ENCODE results near the gene PLEKHG3.

The PLEKHG3 gene

DNA sequence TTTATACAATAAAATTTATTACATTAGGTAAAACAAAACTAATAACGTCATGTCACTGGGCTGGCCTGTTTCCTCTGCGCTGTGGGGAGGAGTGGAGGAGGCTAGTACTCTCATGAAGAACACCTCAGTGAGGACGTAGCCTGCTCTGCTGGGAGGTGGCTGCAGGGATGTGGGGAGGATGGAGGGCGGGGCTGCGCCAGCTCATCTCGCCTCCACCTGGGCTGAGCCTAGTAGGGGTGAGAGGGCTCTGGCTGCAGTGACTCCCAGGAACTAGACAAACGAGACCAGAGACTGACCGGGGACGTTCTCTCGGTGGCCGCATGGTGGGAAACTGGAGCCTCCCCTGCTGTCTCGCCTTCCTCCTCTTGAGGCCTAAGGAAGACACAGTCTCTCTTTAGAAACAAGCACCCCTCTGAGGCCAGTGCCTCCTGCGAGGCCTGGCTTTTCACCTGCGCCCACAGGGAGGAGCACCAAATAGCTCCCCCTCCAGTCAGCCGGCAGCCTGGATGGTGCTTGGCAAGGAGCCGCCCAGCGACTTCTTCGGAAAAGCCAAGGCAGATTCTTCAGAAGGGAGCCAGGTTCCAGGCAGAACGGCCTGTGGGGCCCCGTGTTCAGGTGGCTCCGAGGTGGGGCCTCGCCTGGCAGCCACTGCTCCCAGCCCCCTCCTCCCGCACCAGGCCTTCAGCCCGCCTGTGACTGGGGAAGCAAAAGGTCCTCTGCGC, 62.4 kb downstream of the PLEKHG3 start:
- no peak for DNase-seq

DNA sequence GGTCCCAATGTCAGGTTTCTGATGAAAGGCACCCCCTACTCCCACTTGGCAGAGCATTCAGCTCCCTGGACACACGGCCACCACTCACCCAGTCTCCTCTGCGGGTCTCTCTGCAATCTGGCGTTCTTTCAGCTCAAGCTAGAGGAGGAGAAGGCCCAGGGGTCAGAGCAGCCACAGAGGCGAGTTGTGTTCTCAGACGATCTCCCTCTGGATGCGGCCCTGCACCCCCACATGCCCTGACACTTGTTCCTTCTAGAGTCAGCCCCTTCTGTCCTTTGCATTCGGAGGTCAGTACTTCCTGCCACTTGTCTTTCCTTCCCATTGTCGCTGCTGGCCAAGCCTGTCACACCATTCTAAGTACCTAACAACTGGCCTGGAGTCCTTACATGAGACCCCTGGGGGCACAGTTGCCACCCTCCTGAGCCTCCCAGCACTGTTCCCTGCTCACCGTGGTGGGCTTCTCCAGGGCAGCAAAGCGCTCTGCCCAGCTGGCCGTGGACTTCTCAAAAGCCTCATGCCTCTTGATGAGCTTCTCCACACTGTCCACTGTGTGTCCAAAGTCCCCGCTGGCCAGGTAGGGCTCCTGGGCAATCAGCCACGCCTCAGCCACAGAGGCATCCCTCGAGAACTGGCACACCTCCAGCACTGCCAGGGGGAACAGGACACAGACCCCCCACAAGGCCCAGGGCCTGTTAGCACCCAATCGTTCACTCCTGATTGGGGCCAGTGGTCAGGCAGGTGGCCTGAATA, 63.2 kb downstream of the PLEKHG3 start:
- no peak for DNase-seq

DNA sequence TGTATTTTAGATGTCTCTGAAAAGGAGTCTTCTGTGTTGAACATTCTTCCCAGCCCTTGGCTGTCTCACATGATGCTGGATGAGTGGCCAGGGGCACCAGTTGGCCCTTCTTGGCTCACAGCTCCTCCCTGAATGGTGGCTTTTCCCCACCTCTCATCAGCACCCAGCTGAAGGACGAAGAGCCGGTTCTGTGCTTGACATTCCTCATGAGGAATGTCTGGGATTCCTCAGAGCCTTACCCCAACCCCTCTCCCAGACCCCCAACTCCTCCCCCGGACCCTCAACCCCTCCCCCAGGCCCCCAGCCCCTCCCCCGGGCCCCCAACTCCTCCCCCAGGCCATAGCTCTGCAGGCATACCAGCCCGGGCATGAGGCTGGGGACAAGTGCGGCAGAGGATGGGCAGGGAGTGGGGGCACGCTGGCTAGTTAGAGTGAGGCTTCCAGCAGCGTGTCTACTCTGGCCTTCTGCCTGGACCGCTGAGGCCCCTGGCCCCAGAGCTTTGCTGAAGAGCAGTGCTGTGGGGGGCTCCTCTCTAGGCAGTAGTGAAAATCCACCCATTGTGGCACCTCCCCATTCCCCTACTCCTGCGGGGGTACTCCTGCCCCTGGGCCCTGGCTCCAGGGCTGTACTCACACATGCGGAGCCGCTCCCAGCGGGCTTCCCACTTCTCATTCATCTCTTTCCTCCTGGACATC, 64.3 kb downstream of the PLEKHG3 start:
- no peak for DNase-seq

DNA sequence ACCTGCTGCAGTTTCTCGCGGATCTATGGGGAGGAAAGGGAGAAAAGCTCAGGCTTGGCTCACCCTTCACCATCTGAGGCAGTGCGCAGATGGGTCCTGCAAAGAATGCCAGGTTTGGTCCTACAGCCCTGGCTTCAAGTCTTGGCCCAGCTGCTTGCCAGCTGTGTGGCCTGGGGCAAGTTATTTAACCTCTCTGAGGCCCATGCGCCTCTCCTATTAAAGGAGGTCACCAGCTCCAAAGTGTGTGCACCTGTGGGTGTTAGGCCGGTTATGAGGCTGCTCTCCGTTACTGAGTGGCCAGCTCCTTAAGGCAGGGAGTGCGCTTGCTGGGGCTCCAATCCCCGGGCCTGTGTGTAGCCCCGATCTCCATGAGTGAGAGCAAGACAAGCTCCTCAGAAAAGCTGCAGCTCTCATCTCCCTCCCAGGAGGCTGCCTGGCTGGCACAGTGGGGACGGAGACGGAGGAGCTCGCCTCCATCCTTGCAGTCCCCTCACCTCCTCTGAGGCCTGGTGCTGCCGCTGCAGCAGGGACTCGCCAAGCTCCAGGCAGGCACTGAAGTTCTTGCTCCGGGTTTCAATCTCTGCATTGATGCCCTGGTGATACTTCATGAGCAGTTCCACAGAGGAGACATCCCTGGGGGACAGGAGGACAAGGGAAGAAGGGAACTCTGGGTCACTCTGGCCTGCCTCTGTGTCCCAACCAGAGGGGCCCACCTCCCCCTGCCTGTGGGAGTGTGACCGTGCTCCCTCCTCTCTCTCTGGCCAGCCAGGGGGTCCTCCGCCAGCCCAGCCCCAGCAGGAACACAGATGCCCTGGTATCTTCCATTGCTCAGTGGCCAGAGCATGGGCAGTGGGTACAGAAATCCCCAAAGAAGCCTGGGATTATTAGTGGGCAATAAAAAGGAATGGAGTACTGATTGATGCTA, 65.1 kb downstream of the PLEKHG3 start:
- no peak for DNase-seq

DNA sequence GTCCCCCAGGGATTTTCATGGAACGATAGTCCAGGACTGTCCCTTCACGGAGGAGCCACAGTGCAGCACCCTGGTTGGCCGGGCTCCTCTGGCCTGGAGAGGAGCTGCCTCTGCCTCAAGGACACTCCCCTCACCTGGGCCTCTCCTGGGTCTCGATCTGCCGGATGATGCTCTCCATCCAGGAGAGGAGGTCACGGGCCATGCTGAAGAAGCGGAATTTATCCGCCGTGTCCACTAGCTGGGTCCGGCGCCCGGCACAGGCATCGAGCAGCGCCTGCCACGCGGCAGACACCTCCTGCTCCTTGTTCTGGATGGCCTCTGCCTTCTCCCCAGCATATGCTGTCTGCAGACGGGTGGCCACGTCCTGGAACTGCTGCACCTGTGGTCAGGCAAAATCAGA, 66.5 kb downstream of the PLEKHG3 start:
- DNase-seq: no peak

DNA sequence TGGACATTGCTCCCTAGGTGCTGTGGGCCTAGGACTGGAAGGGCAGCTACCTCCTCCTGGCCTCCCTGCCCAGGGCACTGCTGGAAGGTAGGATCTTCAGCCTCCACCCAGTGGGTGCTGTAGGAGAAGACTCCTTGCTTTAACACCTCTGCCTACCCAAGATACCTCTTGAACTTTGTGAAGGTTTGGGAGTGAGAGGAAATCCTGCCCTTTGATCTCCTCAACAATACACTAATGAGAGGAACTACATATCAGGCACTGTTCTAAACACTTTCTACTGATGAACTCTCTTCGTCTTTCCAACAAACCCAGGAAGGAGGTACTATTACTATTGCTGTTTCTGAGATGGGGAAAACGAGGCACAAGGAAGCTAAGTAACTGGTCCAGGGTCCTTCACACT, 66.9 kb downstream of the PLEKHG3 start:
- no peak for DNase-seq

DNA sequence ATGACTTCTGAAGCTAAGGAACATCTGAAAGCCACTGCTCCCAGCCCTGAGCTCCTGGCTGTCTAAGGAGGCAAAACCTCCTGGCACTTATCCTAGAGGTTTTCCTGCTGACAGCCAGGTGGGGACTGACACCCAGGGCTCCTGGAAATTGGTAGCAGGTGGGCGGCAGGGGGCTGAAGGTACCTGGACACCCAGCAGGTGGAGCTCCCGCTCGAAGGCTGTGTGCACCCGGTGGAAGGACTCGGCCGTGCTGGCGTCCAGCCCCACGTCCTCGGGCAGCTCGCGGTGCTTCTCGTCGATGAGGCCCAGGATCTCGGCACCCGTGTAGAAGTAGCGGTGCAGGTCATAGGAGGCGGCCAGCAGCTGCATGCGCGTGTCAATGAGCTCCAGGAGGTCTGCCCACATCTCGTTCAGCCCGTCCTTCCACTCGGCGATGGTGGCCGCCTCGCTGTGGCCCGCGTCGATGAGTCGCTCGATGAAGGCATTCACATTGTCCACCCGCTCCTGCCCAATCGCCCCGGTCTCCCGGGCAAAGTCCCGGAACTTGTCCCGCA, 68.2 kb downstream of the PLEKHG3 start:
- DNase-seq: no peak

DNA sequence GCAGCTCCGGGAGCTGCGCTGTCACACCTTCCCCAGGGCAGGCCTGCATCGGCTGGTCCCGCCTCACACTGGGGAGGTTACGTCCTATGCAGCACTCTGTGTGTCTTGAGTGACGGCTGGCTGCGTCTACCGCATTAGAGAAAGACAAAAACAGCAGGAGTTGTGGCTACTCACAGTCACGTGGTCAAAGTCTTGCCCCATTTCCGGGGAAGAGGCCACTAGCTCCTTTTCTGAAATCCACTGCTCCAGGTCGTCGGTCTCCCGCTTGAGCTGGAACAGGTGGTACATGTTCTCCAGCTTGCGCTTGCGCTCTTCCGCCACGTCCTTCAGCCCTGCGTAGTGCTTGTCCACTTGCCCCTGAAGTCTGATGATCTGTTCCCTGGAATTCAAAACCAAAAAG, 68.8 kb downstream of the PLEKHG3 start:
- DNase-seq: no peak

DNA sequence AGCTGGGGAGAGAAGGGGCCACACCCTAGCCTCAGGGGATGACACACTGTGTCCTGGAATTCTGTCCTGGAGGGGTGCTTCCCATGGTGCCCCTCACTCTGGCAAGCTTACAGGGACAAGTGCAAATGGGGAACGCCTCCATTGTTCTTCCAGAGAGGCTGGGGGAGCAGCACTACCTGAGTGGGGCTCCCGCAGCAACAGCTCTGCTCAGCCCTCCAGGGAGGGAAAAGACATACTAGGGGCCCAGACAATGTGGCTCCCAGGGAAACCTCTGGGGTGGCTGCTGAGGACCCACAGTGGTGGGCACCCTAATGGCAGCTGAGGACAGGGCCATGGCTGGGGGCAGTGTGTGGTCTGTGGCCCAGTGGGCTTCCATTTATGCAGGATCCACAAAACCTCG, 69.4 kb downstream of the PLEKHG3 start:
- no peak for DNase-seq

DNA sequence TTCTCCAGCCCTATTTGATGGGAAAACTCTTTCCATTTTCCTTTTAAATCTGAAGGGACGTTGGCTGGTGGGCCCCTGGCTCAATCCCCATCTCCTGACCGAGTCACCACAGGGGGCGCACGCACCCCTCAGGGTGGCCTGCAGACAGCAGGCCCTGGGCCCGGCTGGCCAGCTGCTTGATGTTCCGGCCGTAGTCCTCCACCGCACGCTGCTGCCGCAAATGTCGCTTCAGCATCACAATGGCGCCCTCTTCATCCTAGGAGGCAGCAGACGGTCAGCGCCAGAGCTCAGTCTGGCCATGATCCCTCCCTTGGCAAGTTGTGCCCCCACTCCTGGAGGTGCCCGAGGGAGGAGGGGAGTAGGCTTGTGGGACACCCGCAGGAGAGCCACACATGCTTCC, 70.0 kb downstream of the PLEKHG3 start:
- no peak for DNase-seq

DNA sequence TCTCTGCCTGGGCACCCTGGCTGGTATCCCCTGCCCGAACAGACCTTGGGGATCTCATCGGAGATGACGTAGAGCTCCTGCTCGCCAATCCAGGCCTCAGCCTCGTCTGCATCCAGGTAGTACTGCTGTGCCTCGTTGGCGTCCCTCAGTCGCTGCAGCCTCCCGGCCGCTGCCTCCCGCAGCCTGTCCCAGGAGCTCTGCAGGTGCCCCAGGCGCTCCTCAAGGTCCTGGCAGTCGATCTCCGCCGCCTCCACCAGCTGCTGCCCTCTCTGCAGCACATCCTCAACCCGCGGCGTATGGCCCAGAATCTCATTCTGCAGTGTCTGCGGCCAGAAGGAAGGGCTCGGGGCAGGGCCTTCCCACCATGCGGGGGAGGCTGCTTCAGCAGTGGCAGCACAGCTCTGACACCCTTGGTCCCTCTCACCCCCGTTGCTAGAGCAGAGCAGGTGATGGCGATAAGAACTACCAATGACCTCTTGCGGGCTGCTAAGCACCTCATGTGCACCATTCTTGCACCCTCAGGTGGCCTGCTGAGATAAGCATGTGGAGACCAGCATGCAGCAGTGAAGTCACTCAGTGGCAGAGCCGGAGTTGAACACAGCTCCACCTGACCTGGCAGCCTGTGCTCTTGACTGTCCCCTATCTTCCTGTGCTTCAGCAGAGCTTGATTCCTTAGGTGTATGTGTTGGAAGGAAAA, 71.0 kb downstream of the PLEKHG3 start:
- no peak for DNase-seq

DNA sequence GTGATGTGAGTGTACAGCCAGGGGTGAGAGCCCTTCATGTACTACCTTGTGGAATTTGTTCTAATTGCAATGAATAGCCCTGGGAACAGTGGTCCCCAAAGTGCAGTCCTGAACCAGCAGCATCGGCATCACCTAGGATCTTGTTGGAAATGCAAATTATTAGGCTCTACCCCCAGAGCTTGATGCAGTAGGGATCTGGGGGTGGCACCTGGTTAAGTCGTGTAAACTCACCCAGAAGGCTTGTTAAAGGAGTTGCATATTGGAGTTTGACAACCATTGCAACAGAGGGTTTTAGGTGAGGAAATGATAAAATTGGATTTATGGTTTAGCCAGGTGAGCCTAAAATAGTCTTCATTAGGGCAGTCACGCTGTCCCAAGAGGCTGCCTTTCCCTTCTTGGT, 73.2 kb downstream of the PLEKHG3 start:
- DNase-seq: no peak

DNA sequence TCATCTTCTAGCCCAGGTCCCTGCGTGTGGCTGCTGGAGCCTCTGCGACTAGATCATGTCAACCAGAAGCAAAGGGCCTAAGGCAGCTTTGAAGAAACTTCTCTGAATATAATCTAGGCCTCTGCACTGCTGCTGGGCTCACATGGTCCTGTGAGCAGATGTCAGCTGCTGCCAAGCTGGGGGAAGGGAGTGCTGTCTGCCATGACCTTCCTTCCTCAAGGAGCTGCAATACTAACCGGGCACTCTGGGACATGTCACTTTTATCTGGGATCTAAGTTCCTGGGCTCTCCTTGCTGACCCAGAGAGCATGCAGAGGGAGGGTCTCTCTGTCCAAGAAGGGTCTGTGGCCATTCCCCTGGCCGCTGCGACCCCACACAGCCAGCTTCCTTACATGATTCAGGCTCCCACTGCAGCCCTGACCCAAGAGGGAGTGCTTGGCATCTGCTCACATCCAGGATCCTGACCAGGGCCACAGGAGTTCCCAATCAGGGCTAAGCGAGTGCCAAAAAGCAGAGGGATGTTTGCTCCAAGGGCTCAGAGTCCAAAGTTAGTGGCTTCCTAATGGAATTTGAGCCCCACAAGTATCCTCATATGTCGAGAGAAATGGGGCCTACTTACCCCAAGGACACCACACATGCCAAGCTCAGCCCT, 74.0 kb downstream of the PLEKHG3 start:
- DNase-seq: no peak

DNA sequence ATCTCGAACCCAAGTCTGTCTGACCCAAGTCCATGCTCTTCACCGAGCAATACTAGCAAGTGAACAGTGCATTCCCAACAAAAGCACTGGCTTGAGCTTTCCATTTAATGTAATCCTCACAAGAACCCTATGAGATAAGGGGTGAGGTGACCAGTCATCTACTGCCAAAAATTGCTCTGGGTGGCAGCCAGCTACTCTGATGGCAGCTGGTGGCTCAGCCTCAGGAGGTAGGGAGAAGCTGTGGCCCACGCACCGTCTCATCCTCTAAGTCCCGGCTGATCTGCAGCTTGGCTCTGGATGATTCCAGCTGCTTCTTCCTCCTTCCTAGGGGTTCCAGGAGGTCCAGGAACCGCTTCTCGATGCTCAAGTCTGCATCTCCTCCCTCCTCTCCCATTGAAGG, 75.2 kb downstream of the PLEKHG3 start:
- DNase-seq: no peak

DNA sequence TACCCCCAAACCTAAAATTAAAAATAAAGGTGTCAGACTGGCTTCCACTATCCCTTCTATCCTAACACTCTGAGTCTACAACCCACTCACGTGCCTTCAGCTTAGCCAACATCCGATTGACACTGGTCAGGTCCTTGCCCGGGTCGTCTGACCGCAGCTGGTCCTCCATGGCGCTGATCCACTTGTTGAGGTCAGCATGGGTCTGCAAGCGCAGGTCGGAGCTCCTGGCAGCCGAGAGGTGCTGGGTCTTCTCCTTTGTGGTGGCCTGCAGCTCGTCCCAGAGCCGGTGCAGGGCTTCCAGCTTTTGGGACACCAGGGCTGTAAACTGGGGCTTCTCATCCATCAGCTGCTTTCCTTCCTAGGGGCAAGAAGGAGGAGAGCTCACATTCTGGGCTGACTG, 78.0 kb downstream of the PLEKHG3 start:
- DNase-seq: no peak

DNA sequence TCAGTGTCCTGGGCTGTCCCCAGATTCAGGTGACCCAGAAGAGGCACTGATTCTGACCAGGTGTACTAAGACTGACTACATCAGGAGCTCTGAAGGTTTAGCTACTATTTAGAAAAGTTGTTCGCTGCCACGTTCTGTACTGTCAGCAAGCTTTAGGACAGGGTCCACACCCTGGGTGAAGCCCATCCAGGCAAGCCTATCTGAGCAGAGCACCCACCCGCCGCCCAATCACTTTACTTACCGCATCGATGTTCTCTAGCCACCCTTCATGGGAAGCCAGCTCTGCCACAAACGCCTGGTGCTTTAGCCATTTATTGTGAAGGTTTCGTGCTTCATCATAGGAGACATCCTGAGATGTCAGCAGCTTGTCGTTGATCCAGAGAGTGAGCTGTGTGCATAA, 79.8 kb downstream of the PLEKHG3 start:
- no peak for DNase-seq

DNA sequence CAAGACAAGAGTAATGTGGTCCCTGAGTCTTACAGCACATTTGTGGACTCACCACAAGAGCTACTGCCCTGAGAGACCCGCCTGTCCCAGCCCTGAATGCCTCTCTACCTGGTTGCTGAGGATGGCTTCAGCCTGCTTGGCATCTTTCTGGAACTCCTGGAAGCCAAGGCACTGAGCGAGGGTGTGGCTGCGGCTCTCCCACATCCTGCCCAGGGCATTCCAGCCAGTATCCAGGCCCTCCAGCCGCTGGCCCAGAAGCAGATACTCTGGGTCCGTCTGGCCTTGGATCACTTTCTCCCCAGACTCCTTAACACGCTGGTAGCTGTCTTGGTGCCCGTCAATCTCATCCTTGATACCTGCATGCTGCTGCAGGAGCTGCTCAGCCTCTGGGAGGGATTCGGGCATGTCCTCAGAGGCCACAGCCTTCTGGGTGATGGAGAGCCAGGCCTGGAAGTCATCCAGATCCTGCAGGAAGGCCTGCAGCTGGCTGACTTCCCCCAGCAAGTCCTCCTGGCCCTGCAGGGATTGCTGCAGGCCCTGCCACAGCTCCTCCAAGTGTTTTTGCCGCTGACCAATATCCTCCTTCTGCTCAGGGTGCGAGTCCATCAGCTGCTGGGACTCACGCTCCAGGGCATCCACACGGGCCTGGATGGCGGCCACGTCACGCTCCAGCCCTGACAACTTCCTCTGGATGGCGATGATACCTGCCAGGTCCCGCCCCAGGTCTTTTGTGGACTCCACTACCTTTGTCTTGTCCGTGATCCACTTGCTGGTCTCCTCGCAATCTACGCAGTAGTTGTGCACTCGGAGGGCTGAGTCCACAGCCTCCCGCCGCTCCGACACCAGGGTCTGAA, 82.3 kb downstream of the PLEKHG3 start:
- DNase-seq: no peak

DNA sequence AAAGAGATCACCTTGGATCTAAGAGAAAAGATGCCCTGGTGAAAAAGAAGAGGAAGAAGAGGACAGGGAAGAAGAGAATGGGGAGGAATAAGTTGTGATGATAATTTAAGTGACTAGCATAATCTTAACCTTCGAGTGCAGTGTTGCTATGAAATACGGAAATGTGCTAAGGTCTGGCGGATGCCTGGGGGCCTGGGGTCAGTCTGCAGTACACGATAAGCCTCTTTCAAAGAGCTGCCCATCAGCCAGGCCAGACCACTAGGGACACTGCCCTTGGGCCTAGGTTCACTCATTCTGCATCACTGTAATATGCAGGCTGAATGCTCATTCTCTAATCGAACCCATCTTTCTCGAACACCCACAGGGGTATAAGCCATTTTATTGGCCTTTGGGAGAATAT, 83.4 kb downstream of the PLEKHG3 start:
- DNase-seq: no peak

DNA sequence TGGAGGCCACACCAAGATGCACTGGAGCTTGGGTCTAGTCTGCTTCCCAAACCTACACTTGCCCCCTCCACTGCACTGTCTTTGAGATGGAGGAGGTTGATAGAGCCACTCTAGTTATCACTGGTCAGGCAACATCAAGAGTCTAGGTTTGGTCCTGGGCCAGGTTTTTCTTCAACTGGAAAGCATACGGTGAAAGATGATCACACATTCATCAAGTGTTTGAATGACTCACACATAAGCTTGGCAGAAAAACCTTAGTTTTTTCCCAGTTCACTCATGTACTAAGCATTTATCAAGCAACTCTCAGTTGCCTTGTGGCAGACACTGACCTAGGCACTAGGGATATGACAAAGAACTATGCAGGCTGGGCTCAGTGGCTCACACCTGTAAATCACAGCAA, 84.5 kb downstream of the PLEKHG3 start:
- no peak for DNase-seq

DNA sequence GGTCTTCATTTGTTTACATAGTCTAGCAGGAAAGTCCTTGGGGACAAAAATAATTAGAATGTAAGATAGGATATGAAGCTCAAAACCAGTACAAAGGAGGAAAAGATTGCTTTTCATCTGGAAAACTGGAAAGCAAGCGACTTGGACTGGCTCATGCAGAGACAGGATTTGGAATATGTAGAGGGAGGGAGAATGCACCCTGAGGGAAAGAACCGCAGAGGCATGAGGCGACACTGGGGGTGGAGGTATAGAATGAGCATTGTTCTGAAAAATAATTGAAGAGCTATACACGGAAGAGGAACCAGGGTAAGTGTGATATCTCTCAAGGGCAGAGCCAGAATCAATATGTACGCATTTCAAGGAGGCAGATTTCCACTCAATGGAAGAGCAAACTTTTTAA, 85.5 kb downstream of the PLEKHG3 start:
- no peak for DNase-seq

DNA sequence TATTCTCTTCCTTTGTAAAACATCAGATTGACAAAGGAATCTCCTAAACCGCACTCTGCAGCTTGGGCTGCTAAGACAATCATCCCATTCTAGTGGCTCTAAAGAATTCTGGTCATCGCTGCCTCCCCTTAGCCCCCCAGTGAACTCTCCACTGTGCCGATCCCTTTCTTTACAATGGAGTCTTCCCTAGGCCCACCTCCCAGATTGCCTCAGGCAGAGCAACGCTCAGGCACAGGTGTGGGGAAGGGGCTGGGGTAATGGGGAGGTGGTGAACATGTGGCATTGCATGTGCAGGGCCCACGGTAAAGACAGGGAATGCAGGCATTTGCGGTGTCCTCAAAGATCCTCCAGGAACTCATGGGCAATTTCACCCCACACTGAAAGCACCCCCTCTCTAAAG, 86.3 kb downstream of the PLEKHG3 start:
- no peak for DNase-seq

All from CD4-positive, alpha-beta T cell treated with Interleukin-4 for 4 hours (primary cell).